ENCODE data around the gene DKK1.
"Not testable (repeated sequence)": the region's sequence is repeated elsewhere in the genome, so short reads cannot be mapped to it uniquely, and the experiment has no call there.

The DKK1 gene

GRCh38 chr10:52357971-52358370, 43.9 kb downstream of the DKK1 start:
- no peak overlapping the region for H3K4me3 ChIP-seq (replicated peaks; ENCODE audit: low read depth, low read length)
- DNase-seq (ENCODE audit: low read depth) = peak; percentile 30
- TF ChIP-seq CTCF (IDR thresholded peaks at IDR 0.05; ENCODE audit: low read length, missing control alignments) = no peak

- no peak for TF ChIP-seq CTCF (IDR thresholded peaks at IDR 0.05; ENCODE audit: low read length, missing control alignments)
- no peak overlapping the region for H3K4me3 ChIP-seq (replicated peaks; ENCODE audit: low read depth, low read length)
- no peak for DNase-seq (ENCODE audit: low read depth)
Observed at GRCh38 chr10:52359441-52359840, 45.4 kb downstream of the DKK1 start.

- H3K4me3 ChIP-seq (replicated peaks; ENCODE audit: low read depth, low read length); DNase-seq (ENCODE audit: low read depth): not testable (repeated sequence)
Observed at GRCh38 chr10:52365547-52366432, 51.7 kb downstream of the DKK1 start.

All from fibroblast of pulmonary artery (primary cell).